Heart right ventricle (tissue), 16 donors: ENCODE results near the gene RAPGEF2. TPM values are rescaled to one million over a fixed set of nuclear protein-coding genes. Genes with fewer than 3 reads are reported as not detected.
A peak's percentile ranks its signal among the peaks of the same experiment; 100 is the strongest.

Source experiments
- ATAC-seq, 8 donors: fragments of 200-7000 bp; cut with Tn5 transposase; one replicate each; pipeline ENCODE4 v1.9.1; 2020; ENCODE audit warnings: mild to moderate bottlenecking in 8 of 8, moderate library complexity in 8 of 8, moderate number of reproducible peaks in 1 of 8
- DNase-seq, 2 donors: peaks; one replicate each; pipeline ENCODE4 v3.0.0-alpha.2; 2020
- H3K27ac ChIP-seq, 10 donors: fragments of 200-600 bp; sonication (generic) in 2 of 10; one replicate each; pipeline versions ENCODE4 v1.5.0 to v1.8.0; 2020 to 2022; ENCODE audit warnings: mild to moderate bottlenecking in 3 of 10
- H3K27me3 ChIP-seq, 7 donors: fragments of 200-600 bp; one replicate each; pipeline ENCODE4 v1.8.0; 2021 to 2022; ENCODE audit warnings: mild to moderate bottlenecking in 2 of 7
- H3K36me3 ChIP-seq, 9 donors: fragments of 200-600 bp; sonication (generic) in 1 of 9; one replicate each; pipeline versions ENCODE4 v1.5.0 to v1.8.0; 2020 to 2022; ENCODE audit warnings: mild to moderate bottlenecking in 2 of 9
- H3K4me1 ChIP-seq, 9 donors: fragments of 200-600 bp; sonication (generic) in 1 of 9; one replicate each; pipeline versions ENCODE4 v1.5.0 to v1.8.0; 2020 to 2022; ENCODE audit warnings: mild to moderate bottlenecking in 4 of 9
- H3K4me3 ChIP-seq, 10 donors: fragments of 200-600 bp; sonication (generic) in 2 of 10; one replicate each; pipeline versions ENCODE4 v1.5.0 to v1.8.0; 2020 to 2022; ENCODE audit warnings: mild to moderate bottlenecking in 7 of 10, moderate library complexity in 2 of 10
- H3K9me3 ChIP-seq, 11 donors: fragments of 200-600 bp in 10 of 11; sonication (generic) in 2 of 11; one replicate each; pipeline versions ENCODE4 v1.5.0 to v1.8.0; 2013 to 2022; ENCODE audit warnings: mild to moderate bottlenecking in 2 of 11, control low read depth in 1 of 11, moderate library complexity in 1 of 11
- CTCF ChIP-seq, 9 donors: fragments of 200-600 bp; sonication (generic) in 2 of 9; IDR thresholded peaks; one replicate each; pipeline versions ENCODE4 v1.5.0 to v1.8.0; 2021 to 2022; ENCODE audit warnings: antibody characterized with exemption in 9 of 9, mild to moderate bottlenecking in 5 of 9, moderate library complexity in 1 of 9
- WGBS, 2 donors: extraction: QIAGEN DNeasy Blood & Tissue Kit; methylation state at CpG; one replicate each; pipeline ENCODE4 v1.1.7; 2013; ENCODE audit warnings: inconsistent platforms in 1 of 2; 5-methylcytosine and 5-hydroxymethylcytosine counted together
- intact Hi-C, 10 donors: fragments of 100-400 bp; cut with DNase I; formaldehyde crosslinking; loops; one replicate each; pipeline versions ENCODE4 v1.11.1 to v1.14.2; 2022
- microRNA-seq, 2 donors: library from miRNA; unstranded; fragments of <30 nt; microRNA quantifications; one replicate each; pipeline ENCODE4 v1.2.0, GENCODE V29; 2021
- polyA plus RNA-seq, 2 donors: library from polyadenylated mRNA; stranded (reverse); fragments of 200-250 nt; gene quantifications; one replicate each; pipeline ENCODE4 v1.2.3, GENCODE V29; 2013
- total RNA-seq, 10 donors: library from RNA; stranded (reverse); fragmentation: NEBNext Ultra II Directional in 3 of 10; extraction: Animal tissue kit (Norgen Biotek cat#: 25700) in 3 of 10; gene quantifications; one replicate each; pipeline versions ENCODE4 v1.2.1 to v1.2.4, GENCODE V29; 2021 to 2023
- donor health status: Arrhythmogenic right ventricular cardiomyopathy.
- donor health status: ischemic (EF 13 %, LVEDD 7.1; RV severe dilation, severe dysfunction).
- donor health status: healthy with polysubstance abuse.
- donor health status: DM: no; HTN: yes; CAD: no.
- donor health status: DM: no; HTN: no; CAD: no.
- donor health status: ischemic (EF 25% LVEDD 6.9; RV normal size, moderate dysfunction).
- donor health status: ischemic (EF 25% LVEDD 5.7; RV mildly dilated, moderate dysfunction).
- donor health status: healthy.
- donor health status: DM: yes; HTN: yes; CAD: no.
- donor health status: Ischemic cardiomyopathy.
- donor health status: ischemic (EF 35%, LVEDD 5.7; RV mildly dilated, moderate dysfunction).
- donor health status: nonischemic (EF 11% LVEDD 7.7; RV severe dilation, severe dysfunction).
- donor health status: DM: yes; HTN: yes; CAD: no.
- donor health status: PGD.
- donor health status: ischemic (EF 29% LVEDD 5.4; RV normal size, mild dysfunction).
- donor health status: nonischemic (EF 23%, LVEDD 6.1; RV moderate dilation, normal function).

The RAPGEF2 gene
- total and polyA plus RNA-seq, 12 donors: 9.2 to 68.8 (median 53.7) TPM

- 42 to 61% methylated on average over 4 of the region's 4 CpGs for WGBS, 2 donors
- Histone ChIP-seq H3K9me3 (no peaks in the 10 kb centered on the region), H3K4me1 (peaks cover 8 to 56% (median 29%) of the 10 kb centered on the region in 9 donors), H3K27me3 (no peaks in the 10 kb centered on the region), H3K27ac (peak overlapping the region; percentile 21 to 84 (median 64)), H3K4me3 (peak overlapping the region in 7 of 10 donors; percentile 1 to 38 (median 24)), H3K36me3 (no peaks in the 10 kb centered on the region)
- peak; percentile 22 to 66 (median 50) for ATAC-seq
- intact Hi-C loops: loop anchor here in 1 of 10 donors (5.0 kb wide), 1 partner anchor 46 kb away; no protein-coding TSS in a partner anchor
- no peak for DNase-seq
- TF ChIP-seq CTCF (IDR thresholded peaks at IDR 0.05): no peak
These were observed 298.4 kb downstream of the RAPGEF2 start for GRCh38 chr4:159401226-159401712.

GRCh38 chr4:159401791-159402380, 299.0 kb downstream of the RAPGEF2 start:
- H3K4me1 ChIP-seq: peaks cover 8 to 53% (median 29%) of the 10 kb centered on the region in 9 donors
- intact Hi-C loops: loop anchor here in 1 of 10 donors (5.0 kb wide), 1 partner anchor 45 kb away; no protein-coding TSS in a partner anchor
- peak overlapping the region; percentile 21 to 84 (median 64) for H3K27ac ChIP-seq

More at GRCh38 chr4:159401791-159402380, 299.0 kb downstream of the RAPGEF2 start:
- ATAC-seq (peak in 5 of 8 donors; percentile 23 to 40 (median 30)), DNase-seq (no peak)
- Histone ChIP-seq H3K4me3 (no peak overlapping the region), H3K27me3 (no peaks in the 10 kb centered on the region), H3K9me3 (no peaks in the 10 kb centered on the region), H3K36me3 (no peaks in the 10 kb centered on the region)
- no peak for TF ChIP-seq CTCF (IDR thresholded peaks at IDR 0.05)
- 45 to 52% methylated on average over 6 of the region's 6 CpGs for WGBS, 2 donors

Small RNA genes within 50 kb of the gene (microRNA-seq; reads per million reads assigned to microRNA genes)
- gene MIR3688-1 (0 reads per million in 2 donors), gene MIR3688-2 (0 reads per million in 2 donors)
